Erythroblast (primary cell): ENCODE results near the gene AGBL4.

Experiments used
- GATA1 ChIP-seq: IDR thresholded peaks from 2 replicates; pipeline ENCODE4 v1.6.1; 2011; ENCODE audit warnings: low read depth, mild to moderate bottlenecking, control low read depth, low read length, moderate library complexity
- POLR2A ChIP-seq: IDR thresholded peaks from 2 replicates; pipeline ENCODE4 v1.6.1; 2011; ENCODE audit warnings: mild to moderate bottlenecking, low read length

DNA sequence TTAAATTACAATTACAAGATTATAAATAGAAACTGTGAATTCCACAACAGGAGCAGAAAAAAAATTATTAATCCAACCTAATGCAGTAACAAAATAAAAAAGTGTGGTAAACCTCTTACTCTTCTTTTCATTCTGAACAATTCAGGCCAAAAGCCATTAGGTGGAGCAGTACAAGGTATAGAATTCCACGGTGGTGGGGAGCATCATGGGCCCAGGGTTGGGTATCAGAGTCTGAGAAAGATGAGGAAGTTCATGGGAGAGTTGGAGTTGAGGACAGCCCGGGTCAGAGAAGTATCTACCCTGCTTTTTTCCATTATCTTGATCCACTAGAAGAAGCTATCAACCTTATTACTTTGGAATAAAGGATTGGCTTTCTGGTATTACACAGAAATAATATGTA is 586.9 kb downstream of the AGBL4 start:
- TF ChIP-seq GATA1 (no peak), POLR2A (no peak)
